A549 (cell line): Measurements from ENCODE around the gene DUSP2. TPM values are rescaled to one million over a fixed set of nuclear protein-coding genes. Genes with fewer than 3 reads are reported as not detected.

ENCODE experiments used
- ATAC-seq, 2 experiments: fragments of 200-7000 bp in 1 of 2; fragments of >200 bp in 1 of 2; cut with Nextera tagmentation in 1 of 2; cut with Tn5 transposase in 1 of 2; 3 replicates each; pipeline versions ENCODE4 v1.8.0 to v1.9.1; 2018 to 2020; ENCODE audit warnings: mild to moderate bottlenecking in 1 of 2, moderate library complexity in 1 of 2
- CTCF ChIA-PET: fragments of 300-600 bp; sonication (Branson Sonifier 250); formaldehyde crosslinking; extraction: SDS; loops from one replicate; lab custom pipeline; 2021; ENCODE audit warnings: antibody characterized with exemption, inconsistent platforms; lab: Yijun Ruan, JAX
- POLR2A ChIA-PET: fragments of 350-600 bp; formaldehyde crosslinking; extraction: SDS; loops from one replicate; lab custom pipeline; 2021; ENCODE audit warnings: antibody characterized with exemption, inconsistent platforms; lab: Yijun Ruan, JAX
- DNase-seq, 2 experiments: peaks; one replicate each; pipeline versions ENCODE4 v3.0.0 to v3.0.0-alpha.2; 2011 to 2016; ENCODE audit warnings: low read depth in 1 of 2, low spot score in 1 of 2
- FAIRE-seq: peaks from 2 replicates; lab custom pipeline; 2011; peaks lifted over from hg19 to GRCh38; lab: Jason Lieb, UNC
- H3K27ac ChIP-seq, 2 experiments: fragments of >200 bp; sonication (Bioruptor Twin); formaldehyde crosslinking; 3 replicates each; pipeline ENCODE4 v1.5.1; 2016 to 2017
- H3K4me1 ChIP-seq: fragments of >200 bp; sonication (Bioruptor Twin); formaldehyde crosslinking; 3 replicates; pipeline ENCODE4 v1.6.1; 2016
- H3K4me2 ChIP-seq: fragments of >200 bp; sonication (Bioruptor Twin); formaldehyde crosslinking; 3 replicates; pipeline ENCODE4 v1.6.1; 2016
- H3K4me3 ChIP-seq: fragments of >200 bp; sonication (Bioruptor Twin); formaldehyde crosslinking; 3 replicates; pipeline ENCODE4 v1.5.1; 2016
- H3K9me3 ChIP-seq: fragments of >200 bp; sonication (Bioruptor Twin); formaldehyde crosslinking; 3 replicates; pipeline ENCODE4 v1.6.1; 2016
- CEBPB ChIP-seq, 2 experiments: fragments of >200 bp in 1 of 2; sonication (Bioruptor Twin) in 1 of 2; formaldehyde crosslinking in 1 of 2; IDR thresholded peaks; 2 replicates each; pipeline ENCODE4 v1.6.1; 2012 to 2016
- CHD4 ChIP-seq: fragments of 200-600 bp; sonication (generic); IDR thresholded peaks from 2 replicates; pipeline ENCODE4 v1.6.1; 2016; ENCODE audit warnings: antibody characterized with exemption, mild to moderate bottlenecking, borderline replicate concordance
- FOSL2 ChIP-seq, 2 experiments: fragments of 450-650 bp in 1 of 2; fragments of >200 bp in 1 of 2; sonication (Bioruptor Twin) in 1 of 2; formaldehyde crosslinking; IDR thresholded peaks; 2 replicates each; pipeline versions ENCODE4 v1.5.0 to v1.6.1; 2016 to 2020; ENCODE audit warnings: mild to moderate bottlenecking in 1 of 2, moderate library complexity in 1 of 2
- GATA3 ChIP-seq: IDR thresholded peaks from 2 replicates; pipeline ENCODE4 v1.6.1; 2012; ENCODE audit warnings: borderline replicate concordance
- HDAC2 ChIP-seq: fragments of 200-600 bp; sonication (generic); IDR thresholded peaks from 2 replicates; pipeline ENCODE4 v1.6.1; 2016
- MYC ChIP-seq: IDR thresholded peaks from 2 replicates; pipeline ENCODE4 v1.6.1; 2012; ENCODE audit warnings: mild to moderate bottlenecking, inconsistent platforms, low read length, improper control_type of control experiment, borderline replicate concordance
- NFE2L2 ChIP-seq: fragments of 150-350 bp; conservative IDR thresholded peaks from 2 replicates; pipeline ENCODE4 v1.6.1; 2014; ENCODE audit warnings: low read length
- NR3C1 ChIP-seq: fragments of >200 bp; sonication (Bioruptor Twin); formaldehyde crosslinking; IDR thresholded peaks from 3 replicates; pipeline ENCODE4 v1.6.1; 2017
- POLR2A ChIP-seq: IDR thresholded peaks from 2 replicates; pipeline ENCODE4 v1.6.1; 2012; ENCODE audit warnings: mild to moderate bottlenecking, low read length
- RFX5 ChIP-seq: fragments of 450-650 bp; IDR thresholded peaks from 2 replicates; pipeline ENCODE4 v1.7.1; 2014; ENCODE audit warnings: antibody characterized with exemption, mild to moderate bottlenecking, moderate library complexity
- SMC3 ChIP-seq: fragments of >200 bp; sonication (Bioruptor Twin); formaldehyde crosslinking; IDR thresholded peaks from 3 replicates; pipeline ENCODE4 v1.6.1; 2018; ENCODE audit warnings: inconsistent platforms
- SREBF2 ChIP-seq: fragments of 450-650 bp; IDR thresholded peaks from 2 replicates; pipeline ENCODE4 v1.6.1; 2014; ENCODE audit warnings: mild to moderate bottlenecking, moderate library complexity
- ZNF302 ChIP-seq: fragments of 250-450 bp; sonication (Bioruptor Pico); IDR thresholded peaks from 2 replicates; pipeline ENCODE4 v1.9.0; 2021; ENCODE audit warnings: inconsistent platforms, mild to moderate bottlenecking, moderate library complexity
- WGBS: methylation state at CpG from one replicate; pipeline ENCODE4 v1.1.6; 2017; ENCODE audit errors: missing lambda C conversion rate; 5-methylcytosine and 5-hydroxymethylcytosine counted together
- polyA plus RNA-seq, 4 experiments: library from polyadenylated mRNA; depleted of rRNA in 3 of 4; stranded (reverse); fragments of >200 nt; fragmentation: RNase III in 1 of 4; extraction: RNeasy Plus Mini Kit Qiagen cat#74134 plus additional on column Dnase treatment in 1 of 4; gene quantifications; 2 replicates in 3 of 4; 3 replicates in 1 of 4; pipeline ENCODE4 v1.2.3, GENCODE V29; 2011 to 2017
- TF ChIP-seq, protein P1 (sequence below): IDR thresholded peaks from 2 replicates; pipeline ENCODE4 v1.6.1; 2012
- TF ChIP-seq, protein P2 (sequence below): fragments of 250-450 bp; sonication (Bioruptor Pico); IDR thresholded peaks from 2 replicates; pipeline ENCODE4 v1.5.0; 2020; ENCODE audit warnings: low read depth, mild to moderate bottlenecking, moderate library complexity
- TF ChIP-seq, protein P3 (sequence below): fragments of 200-600 bp; sonication (generic); IDR thresholded peaks from 2 replicates; pipeline ENCODE4 v1.6.1; 2016; ENCODE audit warnings: antibody characterized with exemption, mild to moderate bottlenecking, moderate library complexity
- TF ChIP-seq, protein P4 (sequence below): fragments of 150-350 bp; IDR thresholded peaks from 2 replicates; pipeline ENCODE4 v1.6.1; 2014; ENCODE audit warnings: low read depth, mild to moderate bottlenecking, low read length

Gene DUSP2
- polyA plus RNA-seq, 2 of the 4 experiments (the other 2 are of a cell fraction) = 0.26 to 0.27 TPM

DNA sequence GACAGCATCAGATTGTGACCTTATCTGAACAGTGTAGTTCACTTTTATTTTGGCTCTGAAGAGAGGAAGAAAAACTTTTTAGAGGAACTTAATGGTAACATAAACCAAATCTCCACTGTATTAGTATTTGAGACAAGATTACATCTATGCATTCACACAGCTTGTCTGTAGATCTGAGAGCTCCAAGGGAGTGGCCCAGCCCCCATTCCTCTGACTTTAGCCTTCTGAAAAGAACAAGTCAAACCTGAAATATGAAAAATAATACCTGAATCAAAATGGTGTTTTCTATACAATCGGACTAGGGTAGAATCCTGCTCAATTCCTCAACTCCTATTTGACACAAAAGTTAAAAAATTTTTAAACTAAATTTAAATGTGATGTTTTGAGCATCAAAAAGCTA, 40.3 kb upstream of the DUSP2 start:
- CTCF ChIA-PET = interaction anchor here (1.3 to 5.0 kb wide), 2 partner anchors 11 to 163 kb away, joined by 4 to 30 read pairs; no protein-coding TSS in a partner anchor

DNA sequence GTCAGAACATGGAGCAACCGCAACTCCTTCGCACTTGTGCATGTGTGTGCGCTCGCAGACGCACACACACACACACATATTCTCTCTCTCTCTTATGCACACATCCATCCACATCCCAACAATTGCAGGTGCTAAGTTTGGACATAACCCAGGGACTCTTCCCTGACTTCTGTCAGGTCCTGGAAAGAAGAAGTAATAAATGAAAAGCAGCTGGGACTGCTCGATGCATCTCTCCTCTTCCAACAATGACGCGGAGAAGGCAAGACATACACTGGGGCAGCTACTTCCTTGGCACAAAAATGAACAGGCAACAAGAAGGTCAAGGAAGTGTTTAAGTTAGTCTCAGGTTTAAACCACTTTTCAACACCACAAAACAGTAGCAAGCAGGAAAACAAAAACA, 39.7 kb upstream of the DUSP2 start:
- H3K4me1 ChIP-seq = no peaks in the 10 kb centered on the region
- TF ChIP-seq SMC3 = no peak
- no peak for TF ChIP-seq CEBPB (IDR thresholded peaks at IDR 0.05)
- TF ChIP-seq FOSL2 (IDR thresholded peaks at IDR 0.05) = no peak
- no peak for TF ChIP-seq FOSL2 (CRISPR knock-in tag; IDR thresholded peaks at IDR 0.05)
- no peak for TF ChIP-seq HDAC2
- TF ChIP-seq, protein P1, sequence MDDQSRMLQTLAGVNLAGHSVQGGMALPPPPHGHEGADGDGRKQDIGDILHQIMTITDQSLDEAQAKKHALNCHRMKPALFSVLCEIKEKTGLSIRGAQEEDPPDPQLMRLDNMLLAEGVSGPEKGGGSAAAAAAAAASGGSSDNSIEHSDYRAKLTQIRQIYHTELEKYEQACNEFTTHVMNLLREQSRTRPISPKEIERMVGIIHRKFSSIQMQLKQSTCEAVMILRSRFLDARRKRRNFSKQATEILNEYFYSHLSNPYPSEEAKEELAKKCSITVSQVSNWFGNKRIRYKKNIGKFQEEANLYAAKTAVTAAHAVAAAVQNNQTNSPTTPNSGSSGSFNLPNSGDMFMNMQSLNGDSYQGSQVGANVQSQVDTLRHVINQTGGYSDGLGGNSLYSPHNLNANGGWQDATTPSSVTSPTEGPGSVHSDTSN = no peak
- TF ChIP-seq, all 56 proteins: peak for 0
- FAIRE-seq = no peak
- Histone ChIP-seq H3K4me2 (no peak overlapping the region), H3K27ac (no peak overlapping the region), H3K4me3 (no peak overlapping the region), H3K9me3 (no peaks in the 10 kb centered on the region)
- no peak for ATAC-seq
- ChIA-PET CTCF (interaction anchor here (0.7 to 5.0 kb wide), 2 partner anchors 10 to 47 kb away, joined by 3 to 30 read pairs; partner anchors contain the start of gene ASTL), POLR2A (no interaction called here)
- 91% methylated on average over 8 of the region's 8 CpGs for WGBS
- no peak for DNase-seq

More for the DNA sequence above, 40.3 kb upstream of the DUSP2 start:
- Histone ChIP-seq H3K9me3 (no peaks in the 10 kb centered on the region), H3K4me3 (no peak overlapping the region), H3K4me2 (no peak overlapping the region), H3K27ac (no peak overlapping the region), H3K4me1 (no peaks in the 10 kb centered on the region)
- ATAC-seq (no peak), DNase-seq (no peak), FAIRE-seq (no peak)
- TF ChIP-seq, protein P2, sequence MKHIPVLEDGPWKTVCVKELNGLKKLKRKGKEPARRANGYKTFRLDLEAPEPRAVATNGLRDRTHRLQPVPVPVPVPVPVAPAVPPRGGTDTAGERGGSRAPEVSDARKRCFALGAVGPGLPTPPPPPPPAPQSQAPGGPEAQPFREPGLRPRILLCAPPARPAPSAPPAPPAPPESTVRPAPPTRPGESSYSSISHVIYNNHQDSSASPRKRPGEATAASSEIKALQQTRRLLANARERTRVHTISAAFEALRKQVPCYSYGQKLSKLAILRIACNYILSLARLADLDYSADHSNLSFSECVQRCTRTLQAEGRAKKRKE (CRISPR knock-in tag) = no peak
- TF ChIP-seq CHD4 (no peak), NFE2L2 (no peak), POLR2A (no peak), RFX5 (no peak), NR3C1 (no peak), GATA3 (no peak), SREBF2 (no peak), MYC (no peak), ZNF302 (CRISPR knock-in tag) (no peak)
- TF ChIP-seq, protein P3, sequence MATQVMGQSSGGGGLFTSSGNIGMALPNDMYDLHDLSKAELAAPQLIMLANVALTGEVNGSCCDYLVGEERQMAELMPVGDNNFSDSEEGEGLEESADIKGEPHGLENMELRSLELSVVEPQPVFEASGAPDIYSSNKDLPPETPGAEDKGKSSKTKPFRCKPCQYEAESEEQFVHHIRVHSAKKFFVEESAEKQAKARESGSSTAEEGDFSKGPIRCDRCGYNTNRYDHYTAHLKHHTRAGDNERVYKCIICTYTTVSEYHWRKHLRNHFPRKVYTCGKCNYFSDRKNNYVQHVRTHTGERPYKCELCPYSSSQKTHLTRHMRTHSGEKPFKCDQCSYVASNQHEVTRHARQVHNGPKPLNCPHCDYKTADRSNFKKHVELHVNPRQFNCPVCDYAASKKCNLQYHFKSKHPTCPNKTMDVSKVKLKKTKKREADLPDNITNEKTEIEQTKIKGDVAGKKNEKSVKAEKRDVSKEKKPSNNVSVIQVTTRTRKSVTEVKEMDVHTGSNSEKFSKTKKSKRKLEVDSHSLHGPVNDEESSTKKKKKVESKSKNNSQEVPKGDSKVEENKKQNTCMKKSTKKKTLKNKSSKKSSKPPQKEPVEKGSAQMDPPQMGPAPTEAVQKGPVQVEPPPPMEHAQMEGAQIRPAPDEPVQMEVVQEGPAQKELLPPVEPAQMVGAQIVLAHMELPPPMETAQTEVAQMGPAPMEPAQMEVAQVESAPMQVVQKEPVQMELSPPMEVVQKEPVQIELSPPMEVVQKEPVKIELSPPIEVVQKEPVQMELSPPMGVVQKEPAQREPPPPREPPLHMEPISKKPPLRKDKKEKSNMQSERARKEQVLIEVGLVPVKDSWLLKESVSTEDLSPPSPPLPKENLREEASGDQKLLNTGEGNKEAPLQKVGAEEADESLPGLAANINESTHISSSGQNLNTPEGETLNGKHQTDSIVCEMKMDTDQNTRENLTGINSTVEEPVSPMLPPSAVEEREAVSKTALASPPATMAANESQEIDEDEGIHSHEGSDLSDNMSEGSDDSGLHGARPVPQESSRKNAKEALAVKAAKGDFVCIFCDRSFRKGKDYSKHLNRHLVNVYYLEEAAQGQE = no peak
- TF ChIP-seq, protein P4, sequence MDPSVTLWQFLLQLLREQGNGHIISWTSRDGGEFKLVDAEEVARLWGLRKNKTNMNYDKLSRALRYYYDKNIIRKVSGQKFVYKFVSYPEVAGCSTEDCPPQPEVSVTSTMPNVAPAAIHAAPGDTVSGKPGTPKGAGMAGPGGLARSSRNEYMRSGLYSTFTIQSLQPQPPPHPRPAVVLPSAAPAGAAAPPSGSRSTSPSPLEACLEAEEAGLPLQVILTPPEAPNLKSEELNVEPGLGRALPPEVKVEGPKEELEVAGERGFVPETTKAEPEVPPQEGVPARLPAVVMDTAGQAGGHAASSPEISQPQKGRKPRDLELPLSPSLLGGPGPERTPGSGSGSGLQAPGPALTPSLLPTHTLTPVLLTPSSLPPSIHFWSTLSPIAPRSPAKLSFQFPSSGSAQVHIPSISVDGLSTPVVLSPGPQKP = no peak
- 90% methylated on average over 1 of the region's 1 CpG for WGBS
- POLR2A ChIA-PET = interaction anchor here (1.5 kb wide), 1 partner anchor 23 kb away, joined by 3 read pairs; the partner anchor contains the start of gene STARD7
